HepG2 (cell line): ENCODE results near the gene COQ8B. TPM values are rescaled to one million over a fixed set of nuclear protein-coding genes. Genes with fewer than 3 reads are reported as not detected.

Experiments
- ELF1 ChIP-seq: sonication (generic); formaldehyde crosslinking; IDR thresholded peaks from 2 replicates; pipeline ENCODE4 v1.4.0; 2020; ENCODE audit warnings: missing genetic modification reagents
- LCORL ChIP-seq, 2 experiments: fragments of 450-650 bp in 1 of 2; sonication (generic) in 1 of 2; formaldehyde crosslinking in 1 of 2; IDR thresholded peaks; 2 replicates each; pipeline versions ENCODE4 v1.5.0 to v1.6.1; 2017 to 2020; ENCODE audit warnings: antibody characterized with exemption in 1 of 2, missing genetic modification reagents in 1 of 2
- LRRFIP1 ChIP-seq: sonication (generic); formaldehyde crosslinking; conservative IDR thresholded peaks from 2 replicates; pipeline ENCODE4 v1.4.0; 2020; ENCODE audit warnings: missing genetic modification reagents
- MATR3 ChIP-seq: sonication (generic); formaldehyde crosslinking; IDR thresholded peaks from 2 replicates; pipeline ENCODE4 v1.4.0; 2020; ENCODE audit warnings: missing genetic modification reagents
- NFYB ChIP-seq: sonication (generic); formaldehyde crosslinking; IDR thresholded peaks from 2 replicates; pipeline ENCODE4 v1.4.0; 2020; ENCODE audit warnings: missing genetic modification reagents
- NKX3-1 ChIP-seq: sonication (generic); formaldehyde crosslinking; IDR thresholded peaks from 2 replicates; pipeline ENCODE4 v1.5.0; 2020; ENCODE audit warnings: missing genetic modification reagents
- NR2C2 ChIP-seq: sonication (generic); formaldehyde crosslinking; IDR thresholded peaks from 2 replicates; pipeline ENCODE4 v1.4.0; 2020; ENCODE audit warnings: missing genetic modification reagents, mild to moderate bottlenecking, moderate library complexity, borderline replicate concordance
- SALL1 ChIP-seq: sonication (generic); formaldehyde crosslinking; IDR thresholded peaks from 2 replicates; pipeline ENCODE4 v1.8.0; 2022; ENCODE audit warnings: mild to moderate bottlenecking, missing genetic modification reagents
- SYNCRIP ChIP-seq: fragments of 200-400 bp; formaldehyde crosslinking; IDR thresholded peaks from 2 replicates; pipeline ENCODE4 v1.6.1; 2018; ENCODE audit warnings: mild to moderate bottlenecking, low read depth, low read length; ENCODE audit not compliant: insufficient read depth
- ZMYM2 ChIP-seq: sonication (generic); formaldehyde crosslinking; IDR thresholded peaks from 2 replicates; pipeline ENCODE4 v1.8.0; 2022; ENCODE audit warnings: mild to moderate bottlenecking, missing genetic modification reagents
- ZNF34 ChIP-seq: sonication (generic); formaldehyde crosslinking; IDR thresholded peaks from 2 replicates; pipeline ENCODE4 v1.4.0; 2020; ENCODE audit warnings: mild to moderate bottlenecking, missing genetic modification reagents, borderline replicate concordance
- ZNF407 ChIP-seq: sonication (generic); formaldehyde crosslinking; IDR thresholded peaks from one replicate; pipeline ENCODE4 v1.5.1; 2020; ENCODE audit warnings: mild to moderate bottlenecking, missing genetic modification reagents; ENCODE audit errors: not compliant biosample characterization
- ZNF563 ChIP-seq: sonication (generic); formaldehyde crosslinking; IDR thresholded peaks from 2 replicates; pipeline ENCODE4 v1.8.0; 2022; ENCODE audit warnings: mild to moderate bottlenecking, moderate library complexity, missing genetic modification reagents
- ZNF564 ChIP-seq: sonication (generic); formaldehyde crosslinking; IDR thresholded peaks from 2 replicates; pipeline ENCODE4 v1.8.1; 2023; ENCODE audit warnings: mild to moderate bottlenecking, missing genetic modification reagents
- ZNF772 ChIP-seq: sonication (generic); formaldehyde crosslinking; IDR thresholded peaks from 2 replicates; pipeline ENCODE4 v1.5.0; 2020; ENCODE audit warnings: mild to moderate bottlenecking, missing genetic modification reagents
- ZNF800 ChIP-seq: sonication (generic); formaldehyde crosslinking; IDR thresholded peaks from 2 replicates; pipeline ENCODE4 v1.4.0; 2020; ENCODE audit warnings: missing genetic modification reagents
- polyA plus RNA-seq, 8 experiments: library from polyadenylated mRNA; depleted of rRNA in 3 of 8; stranded (reverse) in 7 of 8; unstranded in 1 of 8; fragments of >200 nt; fragmentation: Illumina TruSeq in 4 of 8; extraction: Trizol in 4 of 8; gene quantifications; 2 replicates each; pipeline versions ENCODE4 v1.2.1 to v1.2.3, GENCODE V29; 2011 to 2016; ENCODE audit warnings: low read depth in 4 of 8, missing spikeins in 1 of 8, mixed read lengths in 1 of 8; ENCODE audit not compliant: insufficient read depth in 1 of 8
- total RNA-seq, 5 experiments: library from RNA; depleted of rRNA; stranded (reverse); fragments of >200 nt; fragmentation: Illumina TruSeq; extraction: Trizol; gene quantifications; 2 replicates each; pipeline ENCODE4 v1.2.3, GENCODE V29; 2016; ENCODE audit warnings: low read depth in 1 of 5

COQ8B gene
- total and polyA plus RNA-seq, 2 of the 13 experiments (the other 11 are each of a cell fraction or from before 2014, with no cell fraction given) = 12.3 to 17.2 TPM

- TF ChIP-seq ZNF407 (CRISPR knock-in tag) = no peak
- TF ChIP-seq ZNF564 (CRISPR knock-in tag) = no peak; the same call in 1 of the 2 replicates
- TF ChIP-seq NFYB (CRISPR knock-in tag) = 0 out of 2 replicates have a peak, but pooled peaks have one; percentile 9
- no peak for TF ChIP-seq ELF1 (CRISPR knock-in tag)
- no peak for TF ChIP-seq ZNF34
- 0 out of 2 replicates have a peak, but pooled peaks have one; percentile 64 for TF ChIP-seq ZMYM2 (CRISPR knock-in tag)
- TF ChIP-seq NR2C2 (CRISPR knock-in tag) = no peak
- TF ChIP-seq ZNF563 = no peak; the same call in 1 of the 2 replicates
- TF ChIP-seq LCORL (IDR thresholded peaks at IDR 0.05) = no peak
- TF ChIP-seq LCORL (CRISPR knock-in tag; IDR thresholded peaks at IDR 0.05) = peak; percentile 52; the same call in 1 of the 2 replicates
- no peak for TF ChIP-seq NKX3-1
- no peak for TF ChIP-seq MATR3
- no peak; the same call in 1 of the 2 replicates for TF ChIP-seq ZNF772 (CRISPR knock-in tag)
- peak; percentile 52; the same call in 1 of the 2 replicates for TF ChIP-seq ZNF800
- TF ChIP-seq SYNCRIP = no peak
- TF ChIP-seq SALL1 (CRISPR knock-in tag) = peak; percentile 87
- no peak for TF ChIP-seq LRRFIP1 (CRISPR knock-in tag)
Measured at GRCh38 chr19:40662925-40663694, 53.6 kb downstream of the COQ8B start (continued).
